Cardiac fibroblast (primary cell): ENCODE measurements around the gene DSCAML1.
"Not testable (repeated sequence)": the region's sequence is repeated elsewhere in the genome, so short reads cannot be mapped to it uniquely, and the experiment has no call there.

ENCODE experiments used
- DNase-seq, 2 donors: peaks; one replicate each; pipeline versions ENCODE4 v3.0.0 to v3.0.0-alpha.2; 2010; ENCODE audit warnings: low read depth in 2 of 2
- H3K4me3 ChIP-seq, 2 donors: replicated peaks in 1 of 2; 1 replicate in 1 of 2; 2 replicates in 1 of 2; pipeline ENCODE4 v1.5.1; 2011; ENCODE audit warnings: low read depth in 2 of 2, low read length in 2 of 2, mild to moderate bottlenecking in 2 of 2, moderate library complexity in 1 of 2
- TF ChIP-seq, protein P1 (sequence below): IDR thresholded peaks from one replicate; pipeline ENCODE4 v1.5.1; 2011; ENCODE audit warnings: low read depth, mild to moderate bottlenecking, low read length, inconsistent platforms

Gene DSCAML1

DNA sequence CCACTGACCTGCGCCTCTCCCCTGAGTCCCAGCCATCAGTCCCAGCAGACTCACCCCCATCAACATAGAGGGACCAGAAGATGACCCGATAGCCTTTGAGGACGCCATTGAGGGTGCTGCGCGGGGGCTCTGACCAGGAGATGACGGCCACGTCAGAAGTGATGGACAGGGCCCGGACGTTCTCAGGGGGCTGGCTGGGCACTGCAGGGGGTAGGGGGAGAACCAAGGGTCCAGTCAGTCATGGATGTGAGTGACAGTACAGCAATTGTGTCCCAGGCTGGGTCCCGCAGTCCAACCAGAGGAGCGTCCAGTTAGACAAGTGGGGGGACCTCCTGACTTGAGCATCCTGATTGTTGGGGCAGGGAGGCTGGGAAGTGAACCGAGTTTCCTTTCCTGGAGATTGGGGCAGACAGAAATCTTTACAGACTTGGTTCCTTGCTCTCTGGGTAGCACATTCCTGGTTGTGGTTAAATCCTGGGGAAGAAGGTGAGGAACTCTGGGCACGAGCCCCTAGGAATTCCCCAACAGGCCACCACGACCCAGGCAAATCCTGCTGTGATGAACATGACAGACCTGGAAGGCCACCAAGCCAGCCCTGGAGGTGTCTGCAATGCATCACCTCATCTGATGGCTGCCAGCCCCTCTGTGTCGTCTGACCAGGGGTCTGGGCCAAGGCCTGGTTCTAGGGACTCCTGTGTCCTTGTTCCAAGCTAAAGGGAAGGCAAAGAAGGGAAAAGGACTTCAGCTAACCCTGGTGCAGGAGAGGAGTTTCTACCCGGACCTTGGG is 335.4 kb downstream of the DSCAML1 start:
- no peak overlapping the region for H3K4me3 ChIP-seq
- TF ChIP-seq, protein P1, sequence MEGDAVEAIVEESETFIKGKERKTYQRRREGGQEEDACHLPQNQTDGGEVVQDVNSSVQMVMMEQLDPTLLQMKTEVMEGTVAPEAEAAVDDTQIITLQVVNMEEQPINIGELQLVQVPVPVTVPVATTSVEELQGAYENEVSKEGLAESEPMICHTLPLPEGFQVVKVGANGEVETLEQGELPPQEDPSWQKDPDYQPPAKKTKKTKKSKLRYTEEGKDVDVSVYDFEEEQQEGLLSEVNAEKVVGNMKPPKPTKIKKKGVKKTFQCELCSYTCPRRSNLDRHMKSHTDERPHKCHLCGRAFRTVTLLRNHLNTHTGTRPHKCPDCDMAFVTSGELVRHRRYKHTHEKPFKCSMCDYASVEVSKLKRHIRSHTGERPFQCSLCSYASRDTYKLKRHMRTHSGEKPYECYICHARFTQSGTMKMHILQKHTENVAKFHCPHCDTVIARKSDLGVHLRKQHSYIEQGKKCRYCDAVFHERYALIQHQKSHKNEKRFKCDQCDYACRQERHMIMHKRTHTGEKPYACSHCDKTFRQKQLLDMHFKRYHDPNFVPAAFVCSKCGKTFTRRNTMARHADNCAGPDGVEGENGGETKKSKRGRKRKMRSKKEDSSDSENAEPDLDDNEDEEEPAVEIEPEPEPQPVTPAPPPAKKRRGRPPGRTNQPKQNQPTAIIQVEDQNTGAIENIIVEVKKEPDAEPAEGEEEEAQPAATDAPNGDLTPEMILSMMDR, result no peak
- no peak for DNase-seq

DNA sequence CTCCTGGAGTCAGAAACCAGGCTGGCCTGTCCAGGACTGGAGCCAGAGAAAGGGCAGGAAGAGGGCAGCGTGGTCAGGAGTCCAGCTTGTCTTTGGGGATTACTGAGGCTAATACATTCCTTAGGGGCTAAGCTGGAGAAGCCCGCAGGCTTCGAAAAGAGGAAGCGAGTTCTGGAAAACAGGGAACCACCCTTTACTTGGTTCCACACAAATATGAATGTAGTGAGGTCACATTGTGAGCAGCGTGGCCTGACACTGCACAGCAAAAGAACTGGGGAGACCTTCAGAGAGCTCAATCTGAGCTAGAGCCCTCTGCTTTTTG is 337.1 kb downstream of the DSCAML1 start:
- H3K4me3 ChIP-seq, result no peak overlapping the region
- DNase-seq, result no peak
- TF ChIP-seq, protein P1, result no peak

DNA sequence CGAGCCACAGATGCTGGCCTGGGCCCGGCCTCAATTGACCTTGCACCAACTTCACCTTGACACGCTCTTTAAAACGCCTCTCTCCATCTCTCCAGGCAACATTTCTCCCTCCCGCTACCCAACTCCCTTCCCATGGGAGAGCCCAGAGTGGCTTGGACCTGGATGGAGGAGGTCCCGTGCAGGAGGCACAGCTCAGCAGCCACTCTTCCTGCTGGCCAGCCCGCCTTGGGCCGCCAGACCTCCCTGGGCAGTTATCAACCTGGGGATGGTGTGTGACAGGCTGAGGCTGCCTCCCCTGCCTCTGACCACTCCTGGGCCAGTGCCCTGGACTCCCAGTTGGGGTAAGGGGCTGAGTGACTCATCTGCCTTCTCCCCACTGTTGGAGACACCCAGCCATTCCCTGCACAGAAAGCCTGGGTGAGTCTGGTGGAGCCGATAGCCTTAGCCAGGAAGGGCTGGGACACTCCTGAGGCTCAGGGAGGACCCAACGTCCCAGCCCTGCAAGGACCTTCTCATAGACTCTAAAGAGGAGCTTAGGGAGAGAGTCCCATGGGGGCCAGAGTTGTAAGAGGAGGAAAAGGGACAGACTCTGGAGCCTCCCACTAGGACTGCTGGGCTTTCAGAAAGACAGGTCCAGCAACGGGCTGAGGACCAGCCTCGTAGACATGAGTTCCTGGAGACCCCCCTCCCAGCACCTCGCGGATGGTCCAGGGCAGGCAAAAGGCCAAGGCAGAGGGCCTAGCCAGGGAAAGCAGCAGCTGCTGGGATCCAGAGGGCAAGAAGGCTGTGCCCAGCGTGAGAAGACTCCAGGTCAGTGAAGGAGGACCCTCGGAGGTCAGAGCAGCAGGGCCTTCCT is 337.7 kb downstream of the DSCAML1 start:
- H3K4me3 ChIP-seq, result no peak overlapping the region
- TF ChIP-seq, protein P1, result no peak
- no peak for DNase-seq

DNA sequence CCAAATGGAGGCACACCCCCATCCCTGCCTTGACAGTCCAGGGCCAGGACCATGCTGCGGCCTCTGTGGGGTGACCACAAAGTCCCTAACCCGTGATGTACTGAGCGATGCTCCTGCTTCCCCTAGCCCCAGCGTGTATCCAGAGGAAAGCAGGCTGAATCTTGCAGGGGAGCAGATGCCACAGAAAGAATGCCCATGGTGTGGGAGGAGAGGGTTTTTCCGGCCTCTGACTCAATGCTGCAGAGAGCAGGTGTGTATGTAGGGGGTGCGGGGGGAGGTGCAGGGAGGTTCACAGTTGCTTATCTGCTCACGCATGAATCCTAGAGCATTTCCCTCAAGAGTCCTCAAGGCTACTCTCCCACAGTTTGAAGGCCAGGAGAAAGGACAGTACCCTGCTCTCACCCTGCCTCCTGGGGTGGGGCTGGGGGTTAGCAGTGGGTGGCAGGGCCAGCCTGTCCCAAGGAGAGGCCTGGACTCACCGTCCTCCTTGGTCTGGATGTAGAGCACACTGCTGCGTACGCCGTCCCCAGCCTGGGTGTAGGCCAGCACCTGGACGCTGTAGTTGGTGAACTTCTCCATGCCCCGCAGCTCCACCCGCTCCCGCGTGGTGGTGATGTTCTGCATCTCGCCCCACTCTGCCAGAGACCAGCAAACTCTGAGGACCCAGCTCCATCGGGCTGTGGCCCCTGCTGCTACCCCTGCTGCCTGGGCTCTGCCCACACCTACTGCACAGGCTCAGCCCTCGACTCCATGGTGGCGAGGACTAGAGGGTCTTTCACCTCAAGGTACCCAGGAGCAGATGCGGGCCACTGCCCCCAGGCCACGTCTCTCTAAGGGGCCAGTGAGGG is 338.5 kb downstream of the DSCAML1 start:
- TF ChIP-seq, protein P1, result no peak
- H3K4me3 ChIP-seq, result no peak overlapping the region
- DNase-seq, result no peak

DNA sequence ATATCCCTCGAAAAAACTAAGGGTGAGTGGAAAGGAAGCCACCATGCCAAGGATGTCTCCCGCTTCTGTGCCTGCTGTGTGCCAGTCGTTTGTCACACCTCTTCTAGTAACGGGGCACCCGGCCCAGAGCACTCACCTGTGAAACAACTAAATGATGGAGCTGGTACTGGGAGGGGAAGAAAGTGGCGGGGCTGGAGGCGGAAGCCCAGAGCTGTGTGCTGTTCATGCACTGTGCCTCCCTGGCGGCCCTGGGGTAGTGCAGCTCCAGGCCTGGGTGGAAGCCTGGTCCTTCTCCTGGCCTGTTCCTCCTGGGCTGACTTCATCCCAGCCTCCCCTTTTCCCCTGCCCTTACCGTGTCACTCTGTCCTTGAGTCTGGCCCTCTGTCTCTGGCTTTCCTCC is 339.2 kb downstream of the DSCAML1 start:
- no peak for DNase-seq
- TF ChIP-seq, protein P1, result no peak
- H3K4me3 ChIP-seq, result no peak overlapping the region

DNA sequence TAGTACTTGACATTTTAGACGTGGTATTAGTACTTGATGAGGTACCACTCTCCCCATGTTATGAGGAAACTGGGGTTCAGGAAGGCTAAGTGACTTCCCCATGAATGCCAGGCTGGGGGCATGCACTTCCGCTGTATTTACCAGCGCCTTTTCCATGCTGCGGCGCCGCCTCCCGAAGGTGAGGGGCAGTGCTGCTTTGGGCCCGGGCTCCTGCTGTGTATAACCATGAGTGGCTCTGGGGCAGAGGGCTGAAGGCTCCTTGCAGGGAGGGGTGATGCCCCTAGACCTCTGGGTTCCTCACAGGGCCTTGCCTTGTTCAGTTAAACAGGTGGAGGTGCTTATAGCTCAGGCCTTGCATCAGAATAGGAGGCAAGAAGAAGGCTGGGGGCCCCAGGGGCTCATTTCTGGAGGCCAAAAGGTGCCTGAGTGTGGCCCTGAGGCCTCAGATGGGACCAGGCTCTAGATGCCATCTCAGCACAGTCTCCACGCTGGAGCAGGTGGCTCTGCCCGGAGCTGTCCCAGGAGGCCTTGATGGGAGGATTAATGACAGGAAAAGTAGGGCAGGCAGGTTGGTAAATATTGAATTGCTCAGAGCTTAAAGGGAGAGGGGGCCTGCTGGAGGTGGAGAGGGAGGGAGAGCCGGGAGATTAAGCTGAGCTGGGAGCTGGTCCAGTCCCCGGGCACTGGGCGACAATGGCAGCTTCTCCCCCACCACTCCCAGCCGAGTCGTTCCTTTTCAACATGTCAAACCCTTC is 339.8 kb downstream of the DSCAML1 start:
- H3K4me3 ChIP-seq, result no peak overlapping the region
- TF ChIP-seq, protein P1, result no peak
- no peak for DNase-seq

DNA sequence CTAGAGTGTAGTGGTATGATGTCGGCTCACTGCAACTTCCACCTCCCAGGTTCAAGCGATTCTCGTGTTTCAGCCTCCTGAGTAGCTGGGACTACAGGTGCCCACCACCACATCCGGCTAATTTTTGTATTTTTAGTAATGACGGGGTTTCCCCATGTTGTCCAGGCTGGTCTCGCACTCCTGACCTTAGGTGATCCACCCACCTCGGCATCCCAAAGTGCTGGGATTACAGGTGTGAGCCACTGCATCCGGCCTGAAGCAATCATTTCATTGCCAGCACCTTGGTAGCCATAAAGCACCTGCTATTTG is 340.3 kb downstream of the DSCAML1 start:
- not testable (repeated sequence) for DNase-seq, H3K4me3 ChIP-seq
